HepG2 (cell line): ENCODE measurements around the gene ZBTB45. TPM values are rescaled to one million over a fixed set of nuclear protein-coding genes. Genes with fewer than 3 reads are reported as not detected.
A peak's percentile ranks its signal among the peaks of the same experiment; 100 is the strongest.

Experiments used
- CBFB ChIP-seq: sonication (generic); formaldehyde crosslinking; IDR thresholded peaks from 2 replicates; pipeline ENCODE4 v1.4.0; 2020; ENCODE audit warnings: missing genetic modification reagents
- CEBPG ChIP-seq: IDR thresholded peaks from 2 replicates; pipeline ENCODE4 v1.6.1; 2016
- CREB1 ChIP-seq, 2 experiments: fragments of 450-650 bp in 1 of 2; IDR thresholded peaks; 2 replicates each; pipeline ENCODE4 v1.6.1; 2016 to 2017; ENCODE audit warnings: control low read depth in 1 of 2, mild to moderate bottlenecking in 1 of 2, missing compliant biosample characterization in 1 of 2, missing genetic modification characterization in 1 of 2
- KDM5A ChIP-seq: fragments of 200-600 bp; sonication (generic); IDR thresholded peaks from 2 replicates; pipeline ENCODE4 v1.7.0; 2018; ENCODE audit warnings: antibody characterized with exemption, mild to moderate bottlenecking, low read length, borderline replicate concordance
- MXI1 ChIP-seq: IDR thresholded peaks from 3 replicates; pipeline ENCODE4 v1.6.1; 2012; ENCODE audit warnings: low read depth, low read length, inconsistent platforms, borderline replicate concordance
- PHF21A ChIP-seq: sonication (generic); formaldehyde crosslinking; IDR thresholded peaks from 2 replicates; pipeline ENCODE4 v1.5.0; 2020; ENCODE audit warnings: mild to moderate bottlenecking, missing genetic modification reagents
- POLR2G ChIP-seq: fragments of 200-400 bp; formaldehyde crosslinking; IDR thresholded peaks from 2 replicates; pipeline ENCODE4 v1.6.1; 2018; ENCODE audit warnings: mild to moderate bottlenecking, low read depth, low read length, moderate library complexity
- SNRNP70 ChIP-seq: fragments of 200-400 bp; formaldehyde crosslinking; IDR thresholded peaks from 2 replicates; pipeline ENCODE4 v1.6.1; 2017; ENCODE audit warnings: mild to moderate bottlenecking, low read depth, low read length, moderate library complexity
- TOE1 ChIP-seq: sonication (generic); formaldehyde crosslinking; IDR thresholded peaks from 2 replicates; pipeline ENCODE4 v1.4.0; 2020; ENCODE audit warnings: mild to moderate bottlenecking, missing genetic modification reagents
- ZC3H13 ChIP-seq: sonication (generic); formaldehyde crosslinking; IDR thresholded peaks from 2 replicates; pipeline ENCODE4 v1.8.1; 2023; ENCODE audit warnings: mild to moderate bottlenecking, missing genetic modification reagents, moderate library complexity
- ZFP37 ChIP-seq: sonication (generic); formaldehyde crosslinking; IDR thresholded peaks from 2 replicates; pipeline ENCODE4 v1.4.0; 2020; ENCODE audit warnings: missing genetic modification reagents, borderline replicate concordance
- ZNF318 ChIP-seq: sonication (generic); formaldehyde crosslinking; IDR thresholded peaks from 2 replicates; pipeline ENCODE4 v1.4.0; 2020; ENCODE audit warnings: mild to moderate bottlenecking, missing genetic modification reagents
- ZNF335 ChIP-seq: sonication (generic); formaldehyde crosslinking; IDR thresholded peaks from 2 replicates; pipeline ENCODE4 v1.4.0; 2020; ENCODE audit warnings: missing genetic modification reagents
- ZNF44 ChIP-seq: sonication (generic); formaldehyde crosslinking; IDR thresholded peaks from 2 replicates; pipeline ENCODE4 v1.5.1; 2020; ENCODE audit warnings: mild to moderate bottlenecking, missing genetic modification reagents
- ZNF503 ChIP-seq: sonication (generic); formaldehyde crosslinking; IDR thresholded peaks from 2 replicates; pipeline ENCODE4 v1.4.0; 2020; ENCODE audit warnings: missing genetic modification reagents
- ZNF672 ChIP-seq: sonication (generic); formaldehyde crosslinking; IDR thresholded peaks from 2 replicates; pipeline ENCODE4 v1.8.1; 2022; ENCODE audit warnings: missing genetic modification reagents
- ZNF788 ChIP-seq: sonication (generic); formaldehyde crosslinking; IDR thresholded peaks from 2 replicates; pipeline ENCODE4 v1.5.0; 2020; ENCODE audit warnings: mild to moderate bottlenecking, missing genetic modification reagents, borderline replicate concordance
- polyA plus RNA-seq, 8 experiments: library from polyadenylated mRNA; depleted of rRNA in 3 of 8; stranded (reverse) in 7 of 8; unstranded in 1 of 8; fragments of >200 nt; fragmentation: Illumina TruSeq in 4 of 8; extraction: Trizol in 4 of 8; gene quantifications; 2 replicates each; pipeline versions ENCODE4 v1.2.1 to v1.2.3, GENCODE V29; 2011 to 2016; ENCODE audit warnings: low read depth in 4 of 8, missing spikeins in 1 of 8, mixed read lengths in 1 of 8; ENCODE audit not compliant: insufficient read depth in 1 of 8
- total RNA-seq, 5 experiments: library from RNA; depleted of rRNA; stranded (reverse); fragments of >200 nt; fragmentation: Illumina TruSeq; extraction: Trizol; gene quantifications; 2 replicates each; pipeline ENCODE4 v1.2.3, GENCODE V29; 2016; ENCODE audit warnings: low read depth in 1 of 5
- TF ChIP-seq, protein P1 (sequence below): sonication (generic); formaldehyde crosslinking; IDR thresholded peaks from 2 replicates; pipeline ENCODE4 v1.4.0; 2020; ENCODE audit warnings: missing genetic modification reagents

Gene ZBTB45
- total and polyA plus RNA-seq, 2 of the 13 experiments (the other 11 are each of a cell fraction or from before 2014, with no cell fraction given): 3.0 to 3.7 TPM

GRCh38 chr19:58543826-58544590, 24.4 kb upstream of the ZBTB45 start, which contains the start of gene TRIM28 (continued):
- TF ChIP-seq ZC3H13: peak; percentile 90; the same call in 1 of the 2 replicates
- TF ChIP-seq KDM5A: peak; percentile 30; the same call in 1 of the 2 replicates
- 0 out of 2 replicates have a peak, but pooled peaks have one; percentile 47 for TF ChIP-seq PHF21A (CRISPR knock-in tag)
- no peak for TF ChIP-seq ZNF318 (CRISPR knock-in tag)
- no peak for TF ChIP-seq ZNF44
- TF ChIP-seq ZNF788 (CRISPR knock-in tag): peak; percentile 33; the same call in 1 of the 2 replicates
- TF ChIP-seq SNRNP70: no peak
- TF ChIP-seq TOE1 (CRISPR knock-in tag): peak; percentile 54; the same call in 1 of the 2 replicates
- peak; percentile 12; the same call in 1 of the 3 replicates for TF ChIP-seq MXI1
- TF ChIP-seq ZNF672 (CRISPR knock-in tag): peak; percentile 76
- 0 out of 2 replicates have a peak, but pooled peaks have one; percentile 50 for TF ChIP-seq ZFP37 (CRISPR knock-in tag)
- TF ChIP-seq, protein P1, sequence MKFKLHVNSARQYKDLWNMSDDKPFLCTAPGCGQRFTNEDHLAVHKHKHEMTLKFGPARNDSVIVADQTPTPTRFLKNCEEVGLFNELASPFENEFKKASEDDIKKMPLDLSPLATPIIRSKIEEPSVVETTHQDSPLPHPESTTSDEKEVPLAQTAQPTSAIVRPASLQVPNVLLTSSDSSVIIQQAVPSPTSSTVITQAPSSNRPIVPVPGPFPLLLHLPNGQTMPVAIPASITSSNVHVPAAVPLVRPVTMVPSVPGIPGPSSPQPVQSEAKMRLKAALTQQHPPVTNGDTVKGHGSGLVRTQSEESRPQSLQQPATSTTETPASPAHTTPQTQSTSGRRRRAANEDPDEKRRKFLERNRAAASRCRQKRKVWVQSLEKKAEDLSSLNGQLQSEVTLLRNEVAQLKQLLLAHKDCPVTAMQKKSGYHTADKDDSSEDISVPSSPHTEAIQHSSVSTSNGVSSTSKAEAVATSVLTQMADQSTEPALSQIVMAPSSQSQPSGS (CRISPR knock-in tag): 0 out of 2 replicates have a peak, but pooled peaks have one; percentile 71
- peak; percentile 46; the same call in 1 of the 2 replicates for TF ChIP-seq ZNF335 (CRISPR knock-in tag)
- peak; percentile 99 for TF ChIP-seq CREB1 (IDR thresholded peaks at IDR 0.05)
- peak; percentile 94 for TF ChIP-seq CREB1 (CRISPR knock-in tag; IDR thresholded peaks at IDR 0.05)
- peak; percentile 48; the same call in 1 of the 2 replicates for TF ChIP-seq ZNF503 (CRISPR knock-in tag)
- TF ChIP-seq CEBPG (CRISPR knock-in tag): no peak
- TF ChIP-seq POLR2G: peak; percentile 98
- TF ChIP-seq CBFB (CRISPR knock-in tag): 0 out of 2 replicates have a peak, but pooled peaks have one; percentile 73
